ENCODE results near the gene CSF3R.

The CSF3R gene

DNA sequence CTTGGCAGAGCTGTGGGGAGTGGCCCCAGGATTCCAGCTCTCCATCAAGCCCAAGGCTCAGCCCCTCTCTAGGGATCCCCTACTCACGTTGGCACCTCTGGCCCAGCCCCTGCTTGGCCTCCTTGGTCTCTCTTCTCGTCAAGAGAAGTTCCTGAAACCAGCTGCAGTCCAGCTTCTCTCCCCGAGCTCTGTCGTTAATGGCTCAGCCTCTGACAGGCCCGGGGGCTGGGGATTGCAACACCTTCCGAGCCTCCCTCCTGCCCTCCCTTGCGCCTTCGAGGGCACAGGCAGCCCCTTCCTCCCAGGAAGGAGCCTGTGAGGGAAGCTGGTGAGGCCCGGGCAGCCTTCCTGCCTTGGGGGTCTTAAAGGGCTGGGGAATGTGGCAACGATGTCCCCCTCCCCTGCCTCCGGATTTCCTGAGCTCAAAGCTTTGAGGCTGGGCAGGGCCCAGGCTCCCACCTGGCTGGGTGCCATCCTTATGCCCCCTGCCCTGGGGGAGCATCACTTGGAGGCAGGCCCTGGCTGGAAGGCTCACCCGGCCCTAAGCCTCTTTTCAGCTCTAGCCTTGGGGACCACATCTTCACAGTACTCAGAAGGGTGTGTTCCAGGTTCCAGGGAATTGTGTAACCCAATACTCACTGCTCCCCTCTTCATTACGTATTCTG lies at the start of gene CSF3R:
Gene CSF3R (minus strand): TSS at position 190 of the 665 bp plus-strand sequence. CDS start 3,417 bp downstream, outside the sequence.
- no peak for DNase-seq (ENCODE audit: low spot score)

GRCh38 chr1:36531833-36532232 lies 49.1 kb upstream of the CSF3R start:
- DNase-seq (ENCODE audit: low spot score), result no peak

DNA sequence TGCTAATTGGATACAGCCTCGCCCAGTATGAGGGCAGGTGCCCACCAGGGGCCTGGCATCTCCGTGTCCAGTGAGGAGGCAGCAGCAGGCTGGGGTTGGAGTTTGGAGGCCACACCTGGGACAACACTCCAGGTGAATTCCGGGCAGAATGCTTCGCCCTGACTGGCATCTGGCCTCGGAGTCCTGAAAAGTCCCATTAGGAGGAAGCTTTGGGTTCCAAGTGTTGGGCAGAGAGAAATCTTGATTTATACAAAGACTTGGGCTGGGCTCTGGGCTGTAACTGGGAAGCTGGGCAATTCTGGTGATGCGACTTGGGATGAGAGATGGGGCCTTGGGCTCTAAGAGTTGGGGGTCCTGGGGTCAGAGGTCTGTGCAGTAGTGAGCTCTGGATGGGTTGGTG lies 48.1 kb upstream of the CSF3R start:
- DNase-seq (ENCODE audit: low spot score), result no peak

- DNase-seq (ENCODE audit: low spot score), result no peak
These were observed 47.5 kb upstream of the CSF3R start for GRCh38 chr1:36530261-36530660.

- DNase-seq (ENCODE audit: low spot score), result no peak
These were observed 47.1 kb upstream of the CSF3R start for GRCh38 chr1:36529769-36530260.

- DNase-seq (ENCODE audit: low spot score), result no peak
These were observed 45.9 kb upstream of the CSF3R start for GRCh38 chr1:36528361-36529349.

DNA sequence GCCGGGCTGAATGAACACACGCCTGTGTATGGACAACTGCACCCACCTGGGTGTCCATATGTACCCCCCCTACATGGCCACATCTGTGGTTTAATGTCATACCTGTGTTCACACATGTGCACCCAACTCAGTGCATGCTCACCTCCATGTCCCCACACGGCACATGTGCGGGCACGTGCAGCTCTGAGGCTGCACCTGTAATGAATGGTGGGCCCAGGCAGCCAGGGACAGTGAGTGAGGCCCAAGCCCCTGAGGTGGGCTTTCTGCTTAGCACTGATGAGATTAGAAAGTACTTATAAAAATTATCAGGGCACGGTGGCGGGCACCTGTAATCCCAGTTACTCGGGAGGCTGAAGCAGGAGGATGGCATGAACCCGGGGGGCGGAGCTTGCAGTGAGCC lies 42.5 kb upstream of the CSF3R start:
- DNase-seq (ENCODE audit: low spot score), result no peak

DNA sequence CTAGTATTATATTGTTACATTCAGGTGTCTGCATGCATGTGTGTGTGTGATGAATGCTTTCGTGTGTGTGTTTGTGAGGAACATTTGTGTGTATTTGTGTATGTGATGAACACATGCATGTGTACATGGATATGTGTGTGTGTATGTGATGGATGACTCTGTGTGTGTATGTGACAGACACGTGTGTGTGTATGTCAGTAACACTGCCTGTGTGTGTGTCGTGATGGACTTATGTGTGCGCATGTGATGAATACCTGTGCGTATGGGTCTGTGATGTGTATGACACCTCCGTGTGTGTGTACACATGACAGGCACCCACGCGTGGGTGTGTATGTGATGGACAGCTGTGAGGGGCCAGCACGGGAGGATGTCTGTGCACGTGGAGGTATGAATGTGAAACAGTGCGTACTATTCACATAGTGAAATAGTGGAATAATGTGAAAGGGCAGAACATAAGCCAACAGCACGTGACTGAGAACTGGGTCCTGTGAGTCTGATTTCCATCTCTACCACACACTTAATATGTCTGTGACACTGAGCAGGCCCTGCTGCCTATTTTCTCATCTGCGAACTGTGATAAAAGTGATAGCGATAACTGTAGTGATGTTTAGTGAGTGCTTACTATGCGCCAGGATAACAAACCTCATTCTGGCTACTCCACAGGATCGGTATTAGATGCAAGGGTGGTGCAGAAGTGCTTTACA lies 41.8 kb upstream of the CSF3R start:
- DNase-seq (ENCODE audit: low spot score), result no peak

DNA sequence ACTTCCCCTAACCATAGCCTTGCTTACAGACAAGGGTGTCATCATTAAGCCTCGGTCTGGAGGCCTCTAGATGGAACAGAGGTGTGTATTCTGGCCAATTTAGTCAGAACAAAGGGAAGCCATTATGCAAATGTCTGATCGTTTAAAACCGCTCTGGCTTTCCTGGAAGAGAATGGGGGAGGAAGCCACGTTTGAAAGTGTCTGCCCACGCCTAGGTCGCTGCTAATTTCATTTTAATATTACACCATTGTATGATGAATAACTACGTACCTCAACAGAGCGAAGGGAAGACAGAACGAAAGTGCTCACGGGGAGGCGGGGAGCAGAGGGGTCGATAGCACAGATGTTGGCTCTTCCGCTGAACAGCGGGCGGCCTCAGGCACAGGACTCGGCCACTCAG lies 41.1 kb upstream of the CSF3R start:
- DNase-seq (ENCODE audit: low spot score), result no peak

DNA sequence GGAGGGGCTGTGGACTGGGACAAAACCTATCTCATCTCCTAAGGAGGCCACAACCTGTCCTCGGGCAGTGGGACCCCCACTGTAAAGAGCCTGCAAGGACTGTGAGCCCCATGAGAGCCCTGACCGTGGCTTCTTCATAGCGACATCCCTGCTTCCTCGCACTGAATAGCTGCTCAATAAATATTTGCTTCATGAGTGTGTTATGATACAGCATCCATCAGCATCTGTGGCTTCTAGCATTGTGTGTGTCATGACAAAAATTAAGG lies 40.5 kb upstream of the CSF3R start:
- DNase-seq (ENCODE audit: low spot score), result no peak

- no peak for DNase-seq (ENCODE audit: low spot score)
These were observed 39.9 kb upstream of the CSF3R start for GRCh38 chr1:36522461-36523229.

GRCh38 chr1:36522021-36522420 lies 39.3 kb upstream of the CSF3R start:
- no peak for DNase-seq (ENCODE audit: low spot score)

DNA sequence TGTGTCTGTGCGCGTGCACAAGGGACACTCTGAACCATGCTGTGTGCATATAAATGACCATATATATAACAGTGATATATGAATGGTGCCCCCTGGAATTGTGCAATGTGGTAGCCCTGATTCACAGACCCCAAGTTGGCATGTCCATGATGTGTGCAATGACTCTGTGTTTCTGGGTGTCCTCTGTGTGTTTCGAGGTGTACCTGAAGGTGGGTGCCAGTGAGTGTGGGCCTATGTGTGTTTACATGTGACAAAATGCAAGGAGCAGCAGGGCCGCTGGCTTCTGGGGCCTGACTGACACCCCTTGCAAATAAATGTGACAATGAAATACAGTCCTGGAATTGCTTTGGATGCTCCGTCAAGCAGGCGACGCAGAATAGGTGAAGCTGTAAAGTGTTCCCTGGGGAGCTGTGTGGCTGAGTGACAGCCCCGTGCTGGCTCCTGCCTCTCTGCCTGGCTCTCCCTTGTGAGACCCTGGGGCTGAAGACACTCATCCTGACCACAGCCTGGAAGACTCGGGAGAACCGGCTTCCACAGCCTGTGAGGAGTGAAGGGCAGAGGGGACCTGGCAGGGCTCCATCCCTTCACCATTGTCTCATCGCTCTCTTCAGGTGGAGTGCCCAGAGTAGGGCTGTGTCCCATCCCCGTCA lies 38.2 kb upstream of the CSF3R start:
- no peak for DNase-seq (ENCODE audit: low spot score)

DNA sequence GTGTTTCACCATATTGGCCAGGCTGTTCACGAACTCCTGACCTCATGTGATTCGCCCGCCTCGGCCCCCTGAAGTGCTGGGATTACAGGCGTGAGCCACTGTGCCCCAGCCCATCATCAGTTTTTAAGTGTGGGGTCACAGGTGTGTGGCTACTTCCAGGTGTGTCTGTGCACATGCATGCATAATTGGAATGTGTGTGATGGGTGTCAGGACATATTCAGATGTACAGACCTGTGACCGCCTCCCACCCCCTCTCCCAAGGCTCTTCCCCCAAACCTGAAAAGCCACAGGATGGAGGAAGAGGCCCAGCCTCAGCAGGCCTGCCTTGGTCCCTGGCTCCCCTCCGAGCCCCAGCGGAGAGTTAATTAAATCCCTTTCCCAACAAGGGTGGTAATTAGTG lies 37.3 kb upstream of the CSF3R start:
- DNase-seq (ENCODE audit: low spot score), result no peak

DNA sequence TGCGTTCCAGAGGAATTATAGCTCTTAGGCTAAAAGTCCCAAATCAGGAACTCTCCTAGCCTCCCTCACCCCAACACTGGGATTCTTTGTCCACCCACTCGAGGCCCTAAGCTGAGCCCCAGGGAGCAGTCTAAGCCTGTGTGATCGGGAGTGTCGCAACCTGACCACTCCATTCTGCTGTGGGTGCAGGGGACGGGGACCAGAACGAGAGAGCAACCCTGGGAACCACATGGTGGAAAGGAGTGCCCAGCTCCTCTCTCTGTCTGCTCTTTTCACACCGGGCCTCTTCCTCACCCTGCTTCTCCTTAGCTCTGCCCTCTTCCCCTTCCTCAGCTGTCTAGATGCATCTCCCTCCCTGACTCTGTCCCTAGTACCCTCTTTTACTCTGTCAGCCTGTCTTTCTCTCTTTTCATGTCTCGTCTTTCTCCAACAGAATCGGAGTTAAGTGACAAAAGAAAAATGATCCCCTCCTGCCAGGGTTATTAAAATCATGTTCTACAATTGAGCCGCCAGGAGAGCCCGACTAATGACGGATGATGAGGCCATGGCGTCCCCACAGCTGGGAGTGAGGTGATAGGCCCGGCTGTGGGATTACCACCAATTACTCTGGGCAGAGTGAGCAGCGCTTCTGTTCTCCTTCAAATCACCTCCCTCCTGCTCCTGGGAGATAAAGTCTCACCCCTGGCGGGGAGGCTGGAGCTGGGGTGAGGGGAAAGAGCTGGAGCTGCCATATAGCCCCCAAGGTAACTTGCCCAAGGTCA lies 34.5 kb upstream of the CSF3R start:
- DNase-seq (ENCODE audit: low spot score), result peak; percentile 59

DNA sequence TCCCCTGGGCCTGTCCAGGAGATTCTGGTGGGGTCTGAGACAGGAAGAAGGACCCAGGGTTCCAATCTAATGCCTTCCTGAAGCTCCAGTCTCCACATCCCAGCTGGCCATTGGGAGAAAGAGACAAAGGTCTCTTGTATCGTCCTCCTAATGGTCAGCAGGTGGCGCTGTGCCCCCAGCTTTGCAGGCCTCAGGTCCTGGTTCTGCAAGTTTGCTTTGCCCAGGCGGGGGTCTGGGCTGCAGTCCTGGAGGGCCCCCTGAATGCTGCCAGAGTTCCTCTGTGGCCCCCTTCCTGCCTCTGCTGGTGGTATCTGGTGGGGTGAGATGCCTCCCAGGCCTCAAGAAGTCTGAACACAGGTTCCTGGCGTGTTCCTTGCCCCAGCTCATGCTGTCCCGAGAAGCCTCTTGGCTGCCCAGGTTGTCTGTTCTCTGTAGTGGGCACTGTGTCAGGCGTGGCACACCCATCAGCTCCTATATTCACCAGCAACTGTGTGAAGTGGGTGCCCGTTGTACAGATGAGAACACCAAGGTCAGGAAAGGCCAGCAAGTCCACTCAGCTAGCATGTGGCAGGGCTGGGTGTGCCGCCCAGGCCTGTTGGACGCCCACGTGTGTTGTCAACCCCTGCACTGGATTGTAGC lies 33.8 kb upstream of the CSF3R start:
- DNase-seq (ENCODE audit: low spot score), result peak; percentile 83

GRCh38 chr1:36515315-36516138 lies 32.8 kb upstream of the CSF3R start:
- no peak for DNase-seq (ENCODE audit: low spot score)

DNA sequence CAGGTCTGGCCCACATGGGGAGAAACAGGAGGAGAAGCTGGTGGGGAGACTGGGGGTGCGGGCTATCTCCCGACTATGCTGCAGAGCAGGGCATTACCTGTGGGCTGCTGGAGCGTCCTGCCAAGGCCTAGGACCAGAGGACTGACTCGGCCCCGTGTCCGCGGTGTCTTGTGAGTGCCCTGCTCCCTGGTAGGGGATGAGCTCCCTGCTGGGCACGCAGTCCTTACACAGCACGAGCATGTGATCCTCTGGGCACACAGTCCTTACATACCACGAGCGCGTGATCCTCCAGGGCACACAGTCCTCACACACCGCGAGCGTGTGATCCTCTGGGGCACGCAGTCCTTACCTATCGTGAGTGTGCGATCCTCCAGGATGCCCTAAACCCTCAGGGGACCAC lies 31.8 kb upstream of the CSF3R start:
- DNase-seq (ENCODE audit: low spot score), result no peak

Measured in D341Med (cell line).